ENCODE measurements around the gene ARHGEF4. TPM values are rescaled to one million over a fixed set of nuclear protein-coding genes. Genes with fewer than 3 reads are reported as not detected.

The ARHGEF4 gene
- total RNA-seq, 1 donor from 2014 or later, result 4.8 TPM

GRCh38 chr2:130814931-130815680 lies 21.6 kb upstream of the ARHGEF4 start:
- no peaks in the 10 kb centered on the region for H3K27me3 ChIP-seq (ENCODE audit: insufficient read depth, low read length)
- H3K36me3 ChIP-seq (ENCODE audit: insufficient read depth, low read length), result no peaks in the 10 kb centered on the region
- H2AFZ ChIP-seq (ENCODE audit: low read depth, low read length), result no peak overlapping the region
- H3K4me2 ChIP-seq (ENCODE audit: low read length), result no peak overlapping the region
- H3K4me1 Mint-ChIP-seq (ENCODE audit: low read depth, unreplicated experiment), result no peaks in the 10 kb centered on the region
- peaks cover 35% of the 10 kb centered on the region for H3K27me3 Mint-ChIP-seq (ENCODE audit: low read depth, unreplicated experiment)
- H3K79me2 ChIP-seq (ENCODE audit: insufficient read depth, low read length), result no peaks in the 10 kb centered on the region
- H3K9me3 Mint-ChIP-seq (ENCODE audit: unreplicated experiment), result no peaks in the 10 kb centered on the region
- H4K20me1 ChIP-seq (ENCODE audit: insufficient read depth, low read length), result no peaks in the 10 kb centered on the region
- no peak for DNase-seq (ENCODE audit: low read depth)
- H3K9ac ChIP-seq (ENCODE audit: low read length), result no peak overlapping the region
- TF ChIP-seq EZH2 (IDR thresholded peaks at IDR 0.05; ENCODE audit: insufficient read depth, low read length) (no peak), CTCF (IDR thresholded peaks at IDR 0.05; ENCODE audit: insufficient read depth, low read depth, low read length) (no peak)
- peaks cover 2% of the 10 kb centered on the region for H3K4me1 ChIP-seq (ENCODE audit: insufficient read depth, low read length)
- no peak overlapping the region for H3K4me3 Mint-ChIP-seq (ENCODE audit: unreplicated experiment)
- H3K27ac ChIP-seq (ENCODE audit: low read depth, low read length), result no peak overlapping the region
- no peaks in the 10 kb centered on the region for H3K9me3 ChIP-seq (ENCODE audit: insufficient read depth, low read depth, low read length)
- FAIRE-seq, result no peak
- no peaks in the 10 kb centered on the region for H3K36me3 Mint-ChIP-seq (ENCODE audit: low read depth, unreplicated experiment)
- no peak overlapping the region for H3K4me3 ChIP-seq (ENCODE audit: insufficient read depth, low read depth, low read length)
- H3K27ac Mint-ChIP-seq (ENCODE audit: unreplicated experiment), result no peak overlapping the region

- peaks cover 2% of the 10 kb centered on the region for H3K4me1 Mint-ChIP-seq (ENCODE audit: low read depth, unreplicated experiment)
- H3K36me3 ChIP-seq (ENCODE audit: insufficient read depth, low read length), result no peaks in the 10 kb centered on the region
- no peak overlapping the region for H2AFZ ChIP-seq (ENCODE audit: low read depth, low read length)
- H3K9ac ChIP-seq (ENCODE audit: low read length), result no peak overlapping the region
- H3K27ac ChIP-seq (ENCODE audit: low read depth, low read length), result no peak overlapping the region
- FAIRE-seq, result no peak
- H3K4me3 ChIP-seq (ENCODE audit: insufficient read depth, low read depth, low read length), result no peak overlapping the region
- no peak overlapping the region for H3K4me3 Mint-ChIP-seq (ENCODE audit: unreplicated experiment)
- H3K36me3 Mint-ChIP-seq (ENCODE audit: low read depth, unreplicated experiment), result no peaks in the 10 kb centered on the region
- H3K9me3 ChIP-seq (ENCODE audit: insufficient read depth, low read depth, low read length), result no peaks in the 10 kb centered on the region
- H3K9me3 Mint-ChIP-seq (ENCODE audit: unreplicated experiment), result no peaks in the 10 kb centered on the region
- no peak for TF ChIP-seq CTCF (IDR thresholded peaks at IDR 0.05; ENCODE audit: insufficient read depth, low read depth, low read length)
- no peak for TF ChIP-seq EZH2 (IDR thresholded peaks at IDR 0.05; ENCODE audit: insufficient read depth, low read length)
- peak overlapping the region; percentile 38 for H3K27ac Mint-ChIP-seq (ENCODE audit: unreplicated experiment)
- no peaks in the 10 kb centered on the region for H4K20me1 ChIP-seq (ENCODE audit: insufficient read depth, low read length)
- no peak for DNase-seq (ENCODE audit: low read depth)
- no peak overlapping the region for H3K4me2 ChIP-seq (ENCODE audit: low read length)
- H3K4me1 ChIP-seq (ENCODE audit: insufficient read depth, low read length), result peaks cover 8% of the 10 kb centered on the region
- H3K79me2 ChIP-seq (ENCODE audit: insufficient read depth, low read length), result no peaks in the 10 kb centered on the region
- H3K27me3 ChIP-seq (ENCODE audit: insufficient read depth, low read length), result peaks cover 2% of the 10 kb centered on the region
- peaks cover 13% of the 10 kb centered on the region for H3K27me3 Mint-ChIP-seq (ENCODE audit: low read depth, unreplicated experiment)
Observed at GRCh38 chr2:130818809-130819208, 17.9 kb upstream of the ARHGEF4 start.

- H3K4me3 Mint-ChIP-seq (ENCODE audit: unreplicated experiment), result no peak overlapping the region
- Histone ChIP-seq H3K4me2 (ENCODE audit: low read length) (no peak overlapping the region), H3K9me3 (ENCODE audit: insufficient read depth, low read depth, low read length) (no peaks in the 10 kb centered on the region), H3K4me3 (ENCODE audit: insufficient read depth, low read depth, low read length) (no peak overlapping the region), H3K4me1 (ENCODE audit: insufficient read depth, low read length) (peaks cover 12% of the 10 kb centered on the region), H3K36me3 (ENCODE audit: insufficient read depth, low read length) (no peaks in the 10 kb centered on the region), H3K79me2 (ENCODE audit: insufficient read depth, low read length) (no peaks in the 10 kb centered on the region), H3K27ac (ENCODE audit: low read depth, low read length) (no peak overlapping the region), H3K27me3 (ENCODE audit: insufficient read depth, low read length) (peaks cover 2% of the 10 kb centered on the region), H3K9ac (ENCODE audit: low read length) (no peak overlapping the region), H2AFZ (ENCODE audit: low read depth, low read length) (no peak overlapping the region), H4K20me1 (ENCODE audit: insufficient read depth, low read length) (no peaks in the 10 kb centered on the region)
- FAIRE-seq (no peak), DNase-seq (ENCODE audit: low read depth) (no peak)
- peaks cover 5% of the 10 kb centered on the region for H3K4me1 Mint-ChIP-seq (ENCODE audit: low read depth, unreplicated experiment)
- H3K36me3 Mint-ChIP-seq (ENCODE audit: low read depth, unreplicated experiment), result no peaks in the 10 kb centered on the region
- peaks cover 11% of the 10 kb centered on the region for H3K27me3 Mint-ChIP-seq (ENCODE audit: low read depth, unreplicated experiment)
- no peaks in the 10 kb centered on the region for H3K9me3 Mint-ChIP-seq (ENCODE audit: unreplicated experiment)
- TF ChIP-seq CTCF (IDR thresholded peaks at IDR 0.05; ENCODE audit: insufficient read depth, low read depth, low read length) (no peak), EZH2 (IDR thresholded peaks at IDR 0.05; ENCODE audit: insufficient read depth, low read length) (no peak)
- no peak overlapping the region for H3K27ac Mint-ChIP-seq (ENCODE audit: unreplicated experiment)
Observed at GRCh38 chr2:130819226-130819607, 17.5 kb upstream of the ARHGEF4 start.

Measured in astrocyte (in vitro differentiated cells and primary cell).